Keratinocyte (primary cell): ENCODE results near the gene RBFOX2.

Experiments used
- EZH2 ChIP-seq: IDR thresholded peaks from one replicate; pipeline ENCODE4 v1.6.1; 2012; ENCODE audit warnings: inconsistent platforms, mild to moderate bottlenecking, low read length, moderate library complexity
- TF ChIP-seq, protein P1 (sequence below), 3 experiments: IDR thresholded peaks in 1 of 3; conservative IDR thresholded peaks in 1 of 3; optimal IDR thresholded peaks in 1 of 3; 2 replicates in 2 of 3; 3 replicates in 1 of 3; pipeline versions ENCODE3 to v1.5.1; 2011; ENCODE audit warnings: low read length in 3 of 3, mild to moderate bottlenecking in 3 of 3, moderate library complexity in 2 of 3, control low read depth in 1 of 3, inconsistent platforms in 1 of 3; ENCODE audit not compliant: insufficient read depth in 2 of 3; ENCODE audit errors: extremely low read depth in 1 of 3

DNA sequence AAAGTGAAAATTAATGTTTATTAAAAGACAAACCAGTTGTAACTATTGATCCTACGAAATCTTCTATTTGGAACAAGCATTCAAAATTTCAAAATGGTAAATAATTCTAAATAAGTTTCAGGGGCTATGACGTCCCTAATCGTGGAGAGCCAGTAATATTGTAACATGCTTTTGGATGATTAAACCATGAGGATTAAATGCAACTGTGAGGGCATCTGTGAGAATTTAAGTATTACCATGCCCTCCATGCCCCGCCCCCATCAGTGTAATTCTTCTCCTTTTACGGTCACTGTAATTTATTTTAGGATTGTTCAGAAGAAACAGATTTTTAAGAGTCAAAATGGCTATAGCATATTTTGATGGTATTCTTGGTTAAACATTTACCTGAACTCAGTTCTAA lies 177.8 kb downstream of the RBFOX2 start:
- TF ChIP-seq, protein P1, sequence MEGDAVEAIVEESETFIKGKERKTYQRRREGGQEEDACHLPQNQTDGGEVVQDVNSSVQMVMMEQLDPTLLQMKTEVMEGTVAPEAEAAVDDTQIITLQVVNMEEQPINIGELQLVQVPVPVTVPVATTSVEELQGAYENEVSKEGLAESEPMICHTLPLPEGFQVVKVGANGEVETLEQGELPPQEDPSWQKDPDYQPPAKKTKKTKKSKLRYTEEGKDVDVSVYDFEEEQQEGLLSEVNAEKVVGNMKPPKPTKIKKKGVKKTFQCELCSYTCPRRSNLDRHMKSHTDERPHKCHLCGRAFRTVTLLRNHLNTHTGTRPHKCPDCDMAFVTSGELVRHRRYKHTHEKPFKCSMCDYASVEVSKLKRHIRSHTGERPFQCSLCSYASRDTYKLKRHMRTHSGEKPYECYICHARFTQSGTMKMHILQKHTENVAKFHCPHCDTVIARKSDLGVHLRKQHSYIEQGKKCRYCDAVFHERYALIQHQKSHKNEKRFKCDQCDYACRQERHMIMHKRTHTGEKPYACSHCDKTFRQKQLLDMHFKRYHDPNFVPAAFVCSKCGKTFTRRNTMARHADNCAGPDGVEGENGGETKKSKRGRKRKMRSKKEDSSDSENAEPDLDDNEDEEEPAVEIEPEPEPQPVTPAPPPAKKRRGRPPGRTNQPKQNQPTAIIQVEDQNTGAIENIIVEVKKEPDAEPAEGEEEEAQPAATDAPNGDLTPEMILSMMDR (optimal IDR thresholded peaks at IDR 0.05 in 1 of 3, IDR thresholded peaks at IDR 0.05 in 1 of 3, conservative IDR thresholded peaks at IDR 0.05 in 1 of 3; ENCODE audit: extremely low read depth in 1 of 3, insufficient read depth in 2 of 3, low read length in 3 of 3) = no peak
- no peak for TF ChIP-seq EZH2
